Right forelimb (tissue), 1 donor: ENCODE results near the gene RAD51B.

Experiments
- DNase-seq: peaks from one replicate; pipeline ENCODE4 v3.0.0-alpha.2; 2018

RAD51B gene

GRCh38 chr14:68619790-68620574, 800.4 kb downstream of the RAD51B start:
- DNase-seq, result no peak

- no peak for DNase-seq
Observed at GRCh38 chr14:68621400-68622365, 802.1 kb downstream of the RAD51B start.

GRCh38 chr14:68622856-68623255, 803.3 kb downstream of the RAD51B start:
- peak; percentile 36 for DNase-seq

GRCh38 chr14:68623307-68623706, 803.7 kb downstream of the RAD51B start:
- DNase-seq, result no peak

- DNase-seq, result peak; percentile 13
Observed at GRCh38 chr14:68623826-68624225, 804.2 kb downstream of the RAD51B start.

- peak; percentile 41 for DNase-seq
Observed at GRCh38 chr14:68624541-68625220, 805.1 kb downstream of the RAD51B start.

GRCh38 chr14:68625366-68626090, 805.9 kb downstream of the RAD51B start:
- peak; percentile 17 for DNase-seq

GRCh38 chr14:68626386-68626785, 806.8 kb downstream of the RAD51B start:
- DNase-seq, result peak; percentile 15

GRCh38 chr14:68627050-68627867, 807.7 kb downstream of the RAD51B start:
- DNase-seq, result peak; percentile 31

GRCh38 chr14:68627868-68628604, 808.5 kb downstream of the RAD51B start:
- DNase-seq, result peak; percentile 72

- DNase-seq, result peak; percentile 56
Observed at GRCh38 chr14:68628605-68629310, 809.2 kb downstream of the RAD51B start.

- DNase-seq, result peak; percentile 39
Observed at GRCh38 chr14:68630081-68630571, 810.5 kb downstream of the RAD51B start.

GRCh38 chr14:68630611-68631393, 811.2 kb downstream of the RAD51B start:
- peak; percentile 37 for DNase-seq

GRCh38 chr14:68631394-68632053, 811.9 kb downstream of the RAD51B start:
- DNase-seq, result peak; percentile 41

GRCh38 chr14:68632054-68632895, 812.7 kb downstream of the RAD51B start:
- DNase-seq, result peak; percentile 37

GRCh38 chr14:68633131-68633991, 813.8 kb downstream of the RAD51B start:
- DNase-seq, result peak; percentile 78
